HG03280 (cell line): ENCODE results near the gene OSMR.

Experiments
- ATAC-seq: cut with Tn5 transposase; IDR thresholded peaks from one replicate; pipeline ENCODE4 v1.9.1; 2021; ENCODE audit warnings: mild to moderate bottlenecking, moderate library complexity; ENCODE audit not compliant: unreplicated experiment

OSMR gene

DNA sequence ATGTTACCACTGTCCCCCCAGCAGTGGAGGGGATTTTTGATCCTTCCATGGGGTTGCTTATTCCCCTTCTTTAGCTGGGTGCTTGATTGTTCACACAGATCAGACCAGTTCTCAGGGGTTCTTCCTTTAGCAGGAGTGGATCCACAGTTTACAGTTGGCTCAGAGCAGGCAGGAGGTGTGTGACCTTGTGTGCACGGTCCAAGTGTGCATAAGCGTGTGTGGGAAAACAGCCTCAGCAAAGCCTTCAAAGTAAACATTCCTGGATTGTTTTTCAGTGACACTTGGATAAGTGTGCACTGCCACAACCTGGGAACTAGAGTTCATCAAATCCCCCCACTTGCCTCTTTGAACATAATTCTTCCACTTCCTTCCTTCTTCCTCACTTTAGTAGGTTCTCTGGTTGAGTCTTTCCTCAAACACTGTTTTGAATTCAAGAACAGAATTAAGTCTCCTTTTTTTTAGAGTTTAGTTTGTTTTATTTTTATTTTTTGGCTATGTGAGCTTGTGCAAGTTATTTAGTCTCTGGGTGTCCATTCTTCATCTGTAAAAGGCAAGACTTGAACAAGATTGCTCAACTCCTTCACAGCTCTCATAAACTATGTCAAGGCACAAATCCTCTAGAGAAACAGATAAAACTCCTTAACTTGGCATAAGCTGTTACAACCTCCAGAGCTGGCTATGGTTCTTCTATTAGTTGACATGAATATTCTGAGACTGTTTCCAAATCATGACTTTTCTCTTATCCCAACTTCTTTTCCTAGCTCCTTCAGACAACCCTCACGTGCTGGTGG lies 78.0 kb downstream of the OSMR start:
- ATAC-seq = no peak

DNA sequence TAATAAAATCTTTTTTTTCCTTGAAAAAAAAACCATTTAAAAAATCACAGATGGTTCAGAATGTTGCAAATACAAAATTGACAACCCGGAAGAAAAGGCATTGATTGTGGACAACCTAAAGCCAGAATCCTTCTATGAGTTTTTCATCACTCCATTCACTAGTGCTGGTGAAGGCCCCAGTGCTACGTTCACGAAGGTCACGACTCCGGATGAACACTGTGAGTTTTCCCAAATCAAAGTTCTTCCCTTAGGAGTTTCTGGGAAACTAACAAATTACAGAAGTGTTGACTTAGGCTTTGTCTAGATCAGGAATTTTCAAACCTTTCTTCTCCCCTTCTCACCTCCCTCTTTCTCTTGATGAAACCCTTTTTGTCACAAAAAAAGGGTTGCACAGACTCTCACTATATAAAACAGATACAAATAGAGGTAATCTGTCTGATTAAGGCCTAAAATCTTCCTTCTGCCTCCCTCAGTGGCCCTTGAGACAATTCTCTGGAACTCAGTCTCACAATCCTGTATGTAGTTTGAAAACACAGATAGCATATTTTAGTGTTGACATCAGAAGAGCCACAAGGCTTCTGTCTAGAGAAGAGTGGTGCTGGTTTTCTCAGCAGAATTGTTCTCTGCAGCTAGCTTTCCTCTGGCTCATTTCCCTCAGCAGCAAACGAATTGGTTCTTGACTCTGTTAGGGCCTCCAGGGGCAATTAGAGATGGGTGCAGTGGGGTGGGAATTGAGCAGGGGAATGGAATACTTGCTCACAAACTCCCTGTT lies 79.5 kb downstream of the OSMR start:
- ATAC-seq = no peak

DNA sequence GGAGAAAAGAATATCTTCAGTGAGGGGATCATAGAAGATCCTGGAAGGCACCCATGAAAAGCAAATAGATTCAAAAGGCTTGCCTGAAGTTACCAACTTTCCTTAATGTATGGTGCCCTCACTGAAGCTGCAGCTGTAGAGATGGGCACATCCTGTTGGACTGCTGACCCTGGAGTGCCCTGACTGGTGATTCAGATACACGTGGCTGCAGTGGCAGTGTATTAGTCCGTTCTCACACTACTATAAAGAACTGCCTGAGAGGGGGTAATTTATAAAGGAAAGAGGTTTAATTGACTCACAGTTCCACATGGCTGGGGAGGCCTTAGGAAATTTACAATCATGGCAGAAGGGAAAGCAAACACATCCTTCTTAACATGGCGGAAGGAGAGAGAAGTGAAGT lies 80.3 kb downstream of the OSMR start:
- ATAC-seq = no peak

DNA sequence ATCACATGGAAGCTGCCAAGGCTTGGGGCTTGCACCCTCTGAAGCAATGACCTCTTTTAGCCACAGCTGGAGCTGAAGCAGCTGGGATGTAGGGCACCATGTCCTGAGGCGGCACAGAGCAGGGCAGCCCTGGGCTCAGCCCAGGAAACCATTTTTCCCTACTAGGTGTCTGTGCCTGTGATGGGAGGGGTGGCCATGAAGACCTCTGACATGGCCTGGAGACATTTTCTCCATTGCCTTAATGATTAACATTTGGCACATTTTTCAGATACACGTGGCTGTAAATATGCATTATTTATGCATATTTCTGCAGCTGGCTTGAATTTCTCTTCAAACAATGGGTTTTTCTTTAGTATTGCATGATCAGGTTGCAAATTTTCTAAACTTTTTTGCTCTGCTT lies 81.7 kb downstream of the OSMR start:
- no peak for ATAC-seq

DNA sequence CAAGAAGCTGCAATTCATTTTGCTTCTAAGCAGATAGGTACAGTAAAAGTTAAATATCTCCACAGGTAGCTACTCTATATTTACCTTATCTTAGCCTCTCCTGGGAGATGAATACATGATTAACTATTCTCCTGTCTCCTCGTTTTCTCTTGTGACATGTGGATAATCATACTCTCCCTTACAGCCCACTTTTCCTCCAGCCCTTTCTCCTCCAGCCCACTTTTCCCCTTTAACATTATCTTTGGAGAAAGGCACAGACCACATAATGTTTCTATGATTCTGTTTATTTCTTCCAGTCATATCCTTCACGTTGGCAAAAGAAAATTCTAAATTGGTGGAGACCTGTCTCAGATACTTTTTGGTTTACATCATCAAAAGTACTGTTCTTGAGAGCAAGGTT lies 84.0 kb downstream of the OSMR start:
- no peak for ATAC-seq

DNA sequence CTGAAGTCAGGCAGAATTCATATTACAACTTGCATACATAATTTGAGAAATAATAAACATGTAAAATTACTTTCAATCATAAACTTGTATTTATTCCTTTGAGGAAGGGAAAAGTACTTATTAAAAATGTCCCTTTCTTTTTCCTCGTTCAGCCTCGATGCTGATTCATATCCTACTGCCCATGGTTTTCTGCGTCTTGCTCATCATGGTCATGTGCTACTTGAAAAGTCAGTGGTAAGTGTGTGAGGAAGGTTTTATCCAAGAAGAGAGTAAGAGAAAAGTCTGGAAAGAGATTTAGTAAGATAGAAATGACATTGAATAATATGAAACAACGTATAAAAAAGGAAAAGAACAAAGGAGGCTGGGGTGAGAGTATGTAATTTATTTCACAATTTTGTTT lies 85.9 kb downstream of the OSMR start:
- ATAC-seq = no peak

DNA sequence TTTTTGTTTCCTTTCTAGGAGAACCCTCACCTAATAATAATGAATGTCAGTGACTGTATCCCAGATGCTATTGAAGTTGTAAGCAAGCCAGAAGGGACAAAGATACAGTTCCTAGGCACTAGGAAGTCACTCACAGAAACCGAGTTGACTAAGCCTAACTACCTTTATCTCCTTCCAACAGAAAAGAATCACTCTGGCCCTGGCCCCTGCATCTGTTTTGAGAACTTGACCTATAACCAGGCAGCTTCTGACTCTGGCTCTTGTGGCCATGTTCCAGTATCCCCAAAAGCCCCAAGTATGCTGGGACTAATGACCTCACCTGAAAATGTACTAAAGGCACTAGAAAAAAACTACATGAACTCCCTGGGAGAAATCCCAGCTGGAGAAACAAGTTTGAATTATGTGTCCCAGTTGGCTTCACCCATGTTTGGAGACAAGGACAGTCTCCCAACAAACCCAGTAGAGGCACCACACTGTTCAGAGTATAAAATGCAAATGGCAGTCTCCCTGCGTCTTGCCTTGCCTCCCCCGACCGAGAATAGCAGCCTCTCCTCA lies 87.1 kb downstream of the OSMR start:
- no peak for ATAC-seq

DNA sequence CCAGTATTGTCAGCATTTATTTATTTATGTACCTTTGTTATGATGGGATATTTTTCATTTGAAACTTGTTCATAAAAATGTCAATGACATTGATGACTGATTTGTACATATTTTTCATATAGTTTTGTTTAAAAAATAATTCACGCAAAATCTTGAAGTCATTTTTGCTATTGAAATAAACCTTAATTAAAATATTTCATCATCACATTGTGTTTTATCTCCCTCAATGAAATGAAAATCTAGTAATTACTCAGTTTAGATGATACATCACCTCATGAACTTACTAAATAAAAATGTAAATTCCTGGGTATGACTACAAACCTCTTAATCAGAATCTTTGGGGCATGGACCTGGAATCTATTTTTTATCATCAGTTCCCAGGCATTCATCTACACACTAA lies 89.6 kb downstream of the OSMR start:
- ATAC-seq = no peak

DNA sequence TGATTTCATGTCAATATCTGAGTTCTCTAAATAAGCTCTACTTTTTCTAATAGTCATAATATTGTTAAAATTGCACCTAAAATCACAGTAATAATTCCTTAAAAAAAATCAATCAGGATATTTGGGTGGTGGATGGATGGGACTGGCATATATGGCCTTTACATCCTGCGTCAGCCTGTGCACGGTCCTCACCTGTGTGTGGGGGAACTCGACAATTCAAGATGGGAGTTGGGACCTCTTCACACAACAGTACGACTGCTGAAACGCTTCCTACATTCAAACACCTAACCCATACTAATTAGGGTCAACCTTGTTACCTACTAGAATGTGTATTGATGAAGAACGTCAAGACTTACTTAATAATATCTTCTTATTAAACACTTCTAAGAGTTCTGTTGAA lies 90.5 kb downstream of the OSMR start:
- no peak for ATAC-seq

DNA sequence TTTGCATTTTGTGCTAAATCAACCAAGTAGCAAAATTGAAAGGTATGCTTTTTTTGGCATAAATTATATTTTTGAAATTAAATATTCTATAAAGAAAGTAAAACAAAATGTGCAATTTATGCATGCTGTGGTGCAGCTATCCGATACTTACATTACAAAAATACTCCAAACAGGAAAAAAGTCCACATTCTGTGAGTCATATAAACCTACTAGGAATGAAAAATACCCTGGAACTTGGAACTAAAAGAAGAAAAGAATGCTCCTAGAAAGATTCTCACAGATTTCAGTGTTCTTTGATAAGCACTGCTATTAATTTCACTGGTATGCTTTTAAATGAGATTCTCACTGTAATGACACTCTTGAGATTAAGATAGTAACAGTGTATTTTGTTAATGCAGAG lies 92.6 kb downstream of the OSMR start:
- no peak for ATAC-seq

DNA sequence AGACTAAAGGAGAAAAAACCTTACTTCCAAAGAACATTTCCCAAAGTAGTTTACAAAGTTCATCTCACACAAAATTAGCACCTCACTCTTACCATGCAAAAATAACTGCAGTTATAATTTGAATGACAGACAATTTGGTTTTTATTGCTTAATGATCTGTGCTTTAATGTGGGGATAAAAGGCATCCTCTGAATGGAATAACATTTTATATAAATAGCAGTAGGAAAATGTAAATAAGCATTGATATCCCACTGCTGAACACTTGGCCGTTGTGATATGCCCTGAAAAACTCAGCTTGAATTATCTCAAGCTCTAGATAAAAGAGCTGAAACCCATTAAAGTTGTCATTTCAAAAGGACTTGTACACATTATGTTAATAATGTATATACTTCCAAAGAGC lies 93.2 kb downstream of the OSMR start:
- no peak for ATAC-seq

DNA sequence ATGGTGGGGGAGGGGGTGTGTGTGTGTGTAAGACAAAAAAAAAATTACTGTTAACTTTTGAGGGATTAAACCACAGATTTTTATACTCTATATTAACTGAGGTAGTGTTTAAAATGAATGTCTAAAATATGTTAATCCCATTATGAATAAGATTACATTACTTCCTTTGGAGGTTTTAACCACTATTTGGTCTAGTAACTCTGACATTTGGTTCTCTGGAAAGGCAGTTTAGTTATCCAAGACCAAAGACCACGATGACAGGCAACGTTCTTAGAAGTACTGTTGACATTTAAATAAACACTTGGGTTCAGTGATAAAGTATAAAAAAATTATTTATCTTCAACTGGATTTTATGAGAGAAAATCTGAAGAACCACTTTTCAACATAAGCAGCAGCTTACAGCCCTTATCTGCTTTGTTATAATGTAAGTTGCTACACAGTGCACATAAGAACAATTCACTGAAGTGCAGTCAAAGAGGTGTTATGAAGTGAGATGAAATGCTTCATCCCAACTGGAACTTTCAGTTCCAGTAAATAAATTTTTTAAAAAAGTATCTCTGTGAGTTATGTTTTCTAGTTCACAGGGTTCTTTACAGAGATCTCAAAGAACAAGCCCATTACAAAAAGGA lies 94.5 kb downstream of the OSMR start:
- ATAC-seq = no peak

DNA sequence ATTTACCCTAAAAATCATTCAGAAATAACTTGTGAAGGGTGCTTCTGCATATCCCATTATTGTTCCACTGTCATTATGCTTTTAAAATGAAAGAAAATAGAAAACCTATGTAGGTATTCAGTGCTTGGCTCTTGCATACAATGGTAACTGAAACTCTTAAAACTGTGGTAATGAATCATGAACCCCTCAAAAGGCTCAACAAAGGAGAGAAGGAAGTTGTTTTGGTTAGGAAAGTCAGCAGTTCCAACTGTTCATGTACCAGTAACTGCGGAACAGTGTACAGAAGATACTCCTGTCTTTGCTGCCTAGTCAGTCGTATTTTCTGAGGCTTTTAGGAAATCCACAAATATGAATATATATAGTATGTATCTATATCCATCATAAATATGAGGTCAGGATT lies 96.1 kb downstream of the OSMR start:
- ATAC-seq = no peak

DNA sequence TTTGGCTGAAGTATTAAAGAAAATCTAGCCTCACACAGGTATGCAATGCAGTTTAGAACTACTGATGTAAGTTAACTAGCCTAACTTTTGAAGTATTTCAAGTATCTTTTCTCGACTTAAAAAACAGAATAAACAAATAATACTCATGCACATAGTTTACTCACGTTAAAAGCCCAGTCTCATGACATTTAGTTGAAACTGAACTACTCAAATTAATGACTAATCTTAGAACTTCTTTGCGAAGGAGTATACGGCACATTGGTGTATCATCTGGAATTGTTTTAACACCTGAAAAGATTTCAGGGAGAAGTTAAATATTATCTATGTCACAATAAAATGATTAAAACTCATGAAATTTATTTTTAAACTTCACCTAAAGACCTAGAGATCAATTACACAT lies 98.5 kb downstream of the OSMR start:
- ATAC-seq = no peak

DNA sequence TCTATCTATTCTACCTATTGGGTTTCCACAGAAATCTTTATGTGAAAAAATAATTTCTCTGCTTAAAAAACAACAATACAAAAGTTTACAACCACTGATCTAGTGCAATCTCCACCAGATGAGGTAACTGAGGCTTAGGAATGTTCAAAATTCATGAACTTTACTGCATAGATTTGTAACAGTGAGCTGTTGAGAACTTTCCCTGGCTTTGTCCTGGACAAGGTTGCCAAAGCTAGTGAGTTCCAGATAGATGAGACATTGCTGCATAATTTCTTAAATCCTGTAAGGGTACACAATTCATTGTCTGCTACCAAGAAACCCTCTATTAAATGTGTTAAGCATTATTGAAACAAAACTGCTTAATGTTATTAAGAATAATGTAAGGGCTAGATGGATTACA lies 102.7 kb downstream of the OSMR start:
- ATAC-seq = no peak

DNA sequence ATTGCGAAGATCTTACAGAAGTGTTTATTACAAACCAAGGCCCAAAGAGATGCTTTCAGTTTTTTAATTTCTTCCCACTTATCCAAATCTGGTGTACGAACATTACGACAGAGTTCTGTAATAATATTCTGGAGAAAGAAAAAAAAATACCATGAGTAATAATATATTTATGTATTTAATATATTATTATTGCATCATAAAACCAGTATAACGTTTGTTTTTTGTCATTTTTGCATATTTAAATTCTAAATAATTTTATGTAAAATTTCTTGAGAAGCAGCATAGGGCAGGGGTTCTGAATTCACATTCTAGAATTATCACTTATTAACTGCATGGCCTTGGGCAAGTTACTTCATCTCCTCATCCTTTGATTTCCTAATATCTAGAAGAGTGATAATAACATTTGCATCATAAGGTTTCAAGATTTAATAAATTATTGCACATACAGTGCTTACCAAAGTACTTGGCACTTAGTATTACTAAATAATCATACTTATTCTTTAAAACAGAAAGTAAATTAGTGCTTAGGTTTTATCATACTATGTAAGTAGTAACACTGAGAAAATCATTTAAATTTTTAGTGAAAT lies 107.7 kb downstream of the OSMR start:
- ATAC-seq = no peak

DNA sequence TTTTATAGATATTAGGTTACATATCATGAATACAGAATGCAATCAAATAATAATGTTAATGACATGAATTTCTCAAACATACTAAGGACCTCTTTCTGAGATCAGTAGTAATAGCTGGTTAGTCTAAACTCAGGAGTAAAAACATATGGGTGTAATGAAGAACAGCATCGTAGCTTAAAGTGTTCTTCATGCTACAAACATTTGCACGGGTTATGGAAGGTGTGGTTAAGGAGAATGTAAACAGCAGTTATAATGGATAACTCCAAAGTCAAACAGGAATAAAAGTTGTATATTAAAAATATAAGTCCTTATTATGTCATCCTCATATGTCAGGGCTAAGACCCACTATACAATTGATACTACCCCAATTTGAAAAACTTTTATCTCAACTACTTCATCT lies 115.9 kb downstream of the OSMR start:
- no peak for ATAC-seq

DNA sequence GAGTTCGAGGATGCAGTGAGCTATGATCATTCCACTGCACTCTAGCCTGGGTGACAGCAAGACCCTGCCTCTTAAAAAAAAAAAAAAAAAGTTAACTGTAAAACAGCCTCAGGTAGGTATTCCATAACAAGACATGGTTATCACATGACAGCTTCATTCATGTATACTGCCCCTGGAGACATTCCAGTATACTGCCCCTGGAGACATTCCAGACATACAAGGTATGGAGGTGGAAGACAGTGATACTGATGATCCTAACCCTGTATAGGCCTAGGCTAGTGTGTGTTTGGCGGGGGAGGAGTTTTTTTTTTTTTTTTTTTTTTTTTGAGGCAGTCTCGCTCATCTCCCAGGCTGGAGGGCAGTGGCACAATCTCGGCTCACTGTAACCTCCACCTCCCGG lies 122.9 kb downstream of the OSMR start:
- no peak for ATAC-seq

DNA sequence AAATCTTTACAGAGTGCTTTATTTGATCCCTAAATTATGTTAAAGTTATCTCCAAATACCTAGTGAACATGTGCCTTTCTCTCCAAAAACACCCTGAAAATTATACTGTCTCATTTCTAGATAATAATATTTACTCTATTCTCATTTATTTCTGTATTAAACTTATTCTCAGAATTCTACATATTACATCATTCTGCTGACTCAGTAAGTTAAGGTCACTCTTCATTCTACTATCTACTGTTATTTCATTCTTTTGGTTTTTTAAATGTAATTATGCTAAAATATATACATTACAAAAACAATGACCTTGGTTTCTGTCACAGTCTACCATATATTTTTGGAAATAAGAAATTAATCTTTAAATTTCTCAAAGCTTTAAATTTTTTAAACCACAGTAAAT lies 132.2 kb downstream of the OSMR start:
- no peak for ATAC-seq

DNA sequence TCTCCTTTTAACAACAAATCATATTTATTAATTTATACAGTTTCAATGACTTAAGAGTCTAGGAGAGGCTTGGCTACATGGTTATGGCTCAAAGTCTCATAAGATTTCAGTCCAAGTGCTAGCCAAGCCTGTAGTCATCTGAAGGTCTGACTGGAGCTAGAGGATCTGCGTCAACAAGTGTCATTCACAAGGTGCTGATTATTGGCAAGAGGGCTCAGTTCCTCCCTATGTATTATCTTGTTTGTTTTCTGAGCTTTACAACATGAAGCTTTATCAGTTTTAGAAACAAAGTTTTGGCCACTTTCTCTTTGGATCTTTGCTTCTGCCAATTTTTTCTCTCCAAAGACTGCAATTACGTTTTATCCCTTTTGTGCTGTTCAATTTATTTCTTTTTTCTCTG lies 133.7 kb downstream of the OSMR start:
- no peak for ATAC-seq
